Uterus (tissue), 2 donors: ENCODE results near the gene BCL7C.

Experiments
- CTCF ChIP-seq, 4 experiments: fragments of 200-600 bp in 2 of 4; fragments of 450-650 bp in 2 of 4; sonication (generic) in 2 of 4; IDR thresholded peaks; one replicate each; pipeline ENCODE4 v1.5.1; 2016 to 2019; ENCODE audit warnings: antibody characterized with exemption in 4 of 4, mild to moderate bottlenecking in 2 of 4, moderate library complexity in 1 of 4
- POLR2A ChIP-seq, 2 donors: fragments of 450-650 bp; IDR thresholded peaks; one replicate each; pipeline ENCODE4 v1.6.1; 2016; ENCODE audit warnings: antibody characterized with exemption in 2 of 2, mild to moderate bottlenecking in 1 of 2, moderate library complexity in 1 of 2

GRCh38 chr16:30934827-30935557, 41.1 kb upstream of the BCL7C start:
- peak in 2 of 4 experiments; percentile 15 to 34 for TF ChIP-seq CTCF (IDR thresholded peaks at IDR 0.05)
- TF ChIP-seq POLR2A (IDR thresholded peaks at IDR 0.05), result no peak
